Measurements from ENCODE around the gene HERC3.

GRCh38 chr4:88646528-88647280, 54.4 kb downstream of the HERC3 start:
- TF ChIP-seq EZH2 (IDR thresholded peaks at IDR 0.05; ENCODE audit: low read depth) (no peak), CTCF (conservative IDR thresholded peaks at IDR 0.05) (no peak)
